Astrocyte (in vitro differentiated cells and primary cell): ENCODE data around the gene GCKR.

Experiments
- EZH2 ChIP-seq: IDR thresholded peaks from 2 replicates; pipeline ENCODE4 v1.6.1; 2012; ENCODE audit warnings: mild to moderate bottlenecking, low read length, inconsistent platforms; ENCODE audit not compliant: insufficient read depth
- TF ChIP-seq, protein P1 (sequence below): IDR thresholded peaks from 2 replicates; pipeline ENCODE4 v1.5.1; 2011; ENCODE audit warnings: low read depth, mild to moderate bottlenecking, inconsistent platforms, low read length, moderate library complexity; ENCODE audit not compliant: insufficient read depth

DNA sequence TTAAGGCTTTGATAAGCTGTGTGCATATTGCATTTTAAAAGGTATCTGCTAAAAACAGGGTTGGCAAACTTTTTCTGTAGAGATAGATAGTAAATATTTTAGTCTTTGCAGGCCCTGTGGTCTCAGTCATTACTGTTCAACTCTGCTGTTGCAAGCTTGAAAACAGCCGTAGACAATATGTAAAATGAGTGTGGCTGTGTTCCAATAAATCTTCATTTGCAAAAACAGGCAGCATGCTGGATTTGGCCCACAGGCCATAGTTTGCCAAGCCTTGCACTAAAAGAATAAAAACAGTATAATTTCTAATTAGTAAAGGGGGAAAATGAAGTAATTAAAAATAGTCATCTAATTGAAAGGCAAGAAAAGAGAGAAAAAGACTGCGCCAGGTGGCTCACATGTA, 35.3 kb downstream of the GCKR start:
- TF ChIP-seq, protein P1, sequence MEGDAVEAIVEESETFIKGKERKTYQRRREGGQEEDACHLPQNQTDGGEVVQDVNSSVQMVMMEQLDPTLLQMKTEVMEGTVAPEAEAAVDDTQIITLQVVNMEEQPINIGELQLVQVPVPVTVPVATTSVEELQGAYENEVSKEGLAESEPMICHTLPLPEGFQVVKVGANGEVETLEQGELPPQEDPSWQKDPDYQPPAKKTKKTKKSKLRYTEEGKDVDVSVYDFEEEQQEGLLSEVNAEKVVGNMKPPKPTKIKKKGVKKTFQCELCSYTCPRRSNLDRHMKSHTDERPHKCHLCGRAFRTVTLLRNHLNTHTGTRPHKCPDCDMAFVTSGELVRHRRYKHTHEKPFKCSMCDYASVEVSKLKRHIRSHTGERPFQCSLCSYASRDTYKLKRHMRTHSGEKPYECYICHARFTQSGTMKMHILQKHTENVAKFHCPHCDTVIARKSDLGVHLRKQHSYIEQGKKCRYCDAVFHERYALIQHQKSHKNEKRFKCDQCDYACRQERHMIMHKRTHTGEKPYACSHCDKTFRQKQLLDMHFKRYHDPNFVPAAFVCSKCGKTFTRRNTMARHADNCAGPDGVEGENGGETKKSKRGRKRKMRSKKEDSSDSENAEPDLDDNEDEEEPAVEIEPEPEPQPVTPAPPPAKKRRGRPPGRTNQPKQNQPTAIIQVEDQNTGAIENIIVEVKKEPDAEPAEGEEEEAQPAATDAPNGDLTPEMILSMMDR = no peak
- no peak for TF ChIP-seq EZH2
